B cell (primary cell): ENCODE measurements around the gene MTHFR.

Experiments
- EZH2 ChIP-seq: IDR thresholded peaks from 2 replicates; pipeline ENCODE4 v1.6.1; 2012; ENCODE audit warnings: borderline replicate concordance, low read depth, mild to moderate bottlenecking, moderate library complexity, low read length; ENCODE audit not compliant: insufficient read depth, poor library complexity, severe bottlenecking
- TF ChIP-seq, protein P1 (sequence below): fragments of 200-600 bp; IDR thresholded peaks from one replicate; pipeline ENCODE4 v1.8.0; 2022; ENCODE audit warnings: antibody characterized with exemption, mild to moderate bottlenecking

DNA sequence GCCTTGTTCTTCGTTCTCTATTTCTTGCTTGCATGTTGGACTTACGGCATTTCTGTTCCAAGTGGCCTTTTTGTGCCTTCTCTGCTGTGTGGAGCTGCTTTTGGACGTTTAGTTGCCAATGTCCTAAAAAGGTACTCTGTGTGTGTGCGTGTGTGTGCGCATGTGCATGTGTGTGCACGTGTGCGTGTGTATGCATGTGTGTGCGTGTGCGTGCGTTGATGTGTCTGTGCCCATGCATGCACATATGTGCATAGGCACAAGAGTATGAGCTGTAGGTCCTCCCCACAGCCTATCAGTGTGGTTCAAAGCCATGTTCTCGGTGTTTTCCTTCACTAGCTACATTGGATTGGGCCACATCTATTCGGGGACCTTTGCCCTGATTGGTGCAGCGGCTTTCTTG, 28.1 kb upstream of the MTHFR start:
- TF ChIP-seq EZH2, result no peak
- TF ChIP-seq, protein P1, sequence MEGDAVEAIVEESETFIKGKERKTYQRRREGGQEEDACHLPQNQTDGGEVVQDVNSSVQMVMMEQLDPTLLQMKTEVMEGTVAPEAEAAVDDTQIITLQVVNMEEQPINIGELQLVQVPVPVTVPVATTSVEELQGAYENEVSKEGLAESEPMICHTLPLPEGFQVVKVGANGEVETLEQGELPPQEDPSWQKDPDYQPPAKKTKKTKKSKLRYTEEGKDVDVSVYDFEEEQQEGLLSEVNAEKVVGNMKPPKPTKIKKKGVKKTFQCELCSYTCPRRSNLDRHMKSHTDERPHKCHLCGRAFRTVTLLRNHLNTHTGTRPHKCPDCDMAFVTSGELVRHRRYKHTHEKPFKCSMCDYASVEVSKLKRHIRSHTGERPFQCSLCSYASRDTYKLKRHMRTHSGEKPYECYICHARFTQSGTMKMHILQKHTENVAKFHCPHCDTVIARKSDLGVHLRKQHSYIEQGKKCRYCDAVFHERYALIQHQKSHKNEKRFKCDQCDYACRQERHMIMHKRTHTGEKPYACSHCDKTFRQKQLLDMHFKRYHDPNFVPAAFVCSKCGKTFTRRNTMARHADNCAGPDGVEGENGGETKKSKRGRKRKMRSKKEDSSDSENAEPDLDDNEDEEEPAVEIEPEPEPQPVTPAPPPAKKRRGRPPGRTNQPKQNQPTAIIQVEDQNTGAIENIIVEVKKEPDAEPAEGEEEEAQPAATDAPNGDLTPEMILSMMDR, result no peak
